Measurements from ENCODE around the gene RPL32. TPM values are rescaled to one million over a fixed set of nuclear protein-coding genes. Genes with fewer than 3 reads are reported as not detected.

The RPL32 gene
- total RNA-seq, 1 donor from 2014 or later, result 1,479 TPM

- no peak for DNase-seq (ENCODE audit: low read depth)
- no peak for TF ChIP-seq EZH2 (IDR thresholded peaks at IDR 0.05; ENCODE audit: insufficient read depth, low read length)
- TF ChIP-seq CTCF (IDR thresholded peaks at IDR 0.05; ENCODE audit: insufficient read depth, low read depth, low read length), result no peak
- Histone ChIP-seq H3K9ac (ENCODE audit: low read length) (no peak overlapping the region), H3K27me3 (ENCODE audit: insufficient read depth, low read length) (no peaks in the 10 kb centered on the region), H3K9me3 (ENCODE audit: insufficient read depth, low read depth, low read length) (no peaks in the 10 kb centered on the region), H3K4me2 (ENCODE audit: low read length) (no peak overlapping the region), H4K20me1 (ENCODE audit: insufficient read depth, low read length) (no peaks in the 10 kb centered on the region), H3K4me3 (ENCODE audit: insufficient read depth, low read depth, low read length) (no peak overlapping the region), H3K27ac (ENCODE audit: low read depth, low read length) (no peak overlapping the region), H3K79me2 (ENCODE audit: insufficient read depth, low read length) (no peaks in the 10 kb centered on the region), H3K36me3 (ENCODE audit: insufficient read depth, low read length) (no peaks in the 10 kb centered on the region), H2AFZ (ENCODE audit: low read depth, low read length) (no peak overlapping the region), H3K4me1 (ENCODE audit: insufficient read depth, low read length) (no peaks in the 10 kb centered on the region)
- Mint-ChIP-seq H3K4me3 (ENCODE audit: unreplicated experiment) (no peak overlapping the region), H3K27ac (ENCODE audit: unreplicated experiment) (no peak overlapping the region), H3K9me3 (ENCODE audit: unreplicated experiment) (no peaks in the 10 kb centered on the region), H3K36me3 (ENCODE audit: low read depth, unreplicated experiment) (peaks cover 4% of the 10 kb centered on the region), H3K27me3 (ENCODE audit: low read depth, unreplicated experiment) (peaks cover 2% of the 10 kb centered on the region), H3K4me1 (ENCODE audit: low read depth, unreplicated experiment) (no peaks in the 10 kb centered on the region)
- no peak for FAIRE-seq
Measured at GRCh38 chr3:12824299-12824698, 17.1 kb downstream of the RPL32 start.

GRCh38 chr3:12822725-12823373 lies 18.5 kb downstream of the RPL32 start:
- DNase-seq (ENCODE audit: low read depth) (no peak), FAIRE-seq (no peak)
- Histone ChIP-seq H3K36me3 (ENCODE audit: insufficient read depth, low read length) (no peaks in the 10 kb centered on the region), H3K27me3 (ENCODE audit: insufficient read depth, low read length) (no peaks in the 10 kb centered on the region), H3K9me3 (ENCODE audit: insufficient read depth, low read depth, low read length) (no peaks in the 10 kb centered on the region), H3K4me2 (ENCODE audit: low read length) (no peak overlapping the region), H3K27ac (ENCODE audit: low read depth, low read length) (no peak overlapping the region), H2AFZ (ENCODE audit: low read depth, low read length) (no peak overlapping the region), H3K79me2 (ENCODE audit: insufficient read depth, low read length) (no peaks in the 10 kb centered on the region), H3K4me3 (ENCODE audit: insufficient read depth, low read depth, low read length) (no peak overlapping the region), H3K4me1 (ENCODE audit: insufficient read depth, low read length) (no peaks in the 10 kb centered on the region), H4K20me1 (ENCODE audit: insufficient read depth, low read length) (no peaks in the 10 kb centered on the region), H3K9ac (ENCODE audit: low read length) (no peak overlapping the region)
- Mint-ChIP-seq H3K27ac (ENCODE audit: unreplicated experiment) (no peak overlapping the region), H3K4me1 (ENCODE audit: low read depth, unreplicated experiment) (no peaks in the 10 kb centered on the region), H3K27me3 (ENCODE audit: low read depth, unreplicated experiment) (peaks cover 8% of the 10 kb centered on the region), H3K36me3 (ENCODE audit: low read depth, unreplicated experiment) (peaks cover 4% of the 10 kb centered on the region), H3K4me3 (ENCODE audit: unreplicated experiment) (peak overlapping the region; percentile 12), H3K9me3 (ENCODE audit: unreplicated experiment) (no peaks in the 10 kb centered on the region)
- TF ChIP-seq EZH2 (IDR thresholded peaks at IDR 0.05; ENCODE audit: insufficient read depth, low read length) (no peak), CTCF (IDR thresholded peaks at IDR 0.05; ENCODE audit: insufficient read depth, low read depth, low read length) (peak; percentile 33)

GRCh38 chr3:12818773-12819172 lies 22.6 kb downstream of the RPL32 start:
- Histone ChIP-seq H3K36me3 (ENCODE audit: insufficient read depth, low read length) (no peaks in the 10 kb centered on the region), H2AFZ (ENCODE audit: low read depth, low read length) (no peak overlapping the region), H3K79me2 (ENCODE audit: insufficient read depth, low read length) (no peaks in the 10 kb centered on the region), H3K9me3 (ENCODE audit: insufficient read depth, low read depth, low read length) (no peaks in the 10 kb centered on the region), H3K4me3 (ENCODE audit: insufficient read depth, low read depth, low read length) (no peak overlapping the region), H3K27ac (ENCODE audit: low read depth, low read length) (no peak overlapping the region), H4K20me1 (ENCODE audit: insufficient read depth, low read length) (no peaks in the 10 kb centered on the region), H3K27me3 (ENCODE audit: insufficient read depth, low read length) (no peaks in the 10 kb centered on the region), H3K4me1 (ENCODE audit: insufficient read depth, low read length) (no peaks in the 10 kb centered on the region), H3K4me2 (ENCODE audit: low read length) (no peak overlapping the region), H3K9ac (ENCODE audit: low read length) (no peak overlapping the region)
- TF ChIP-seq CTCF (IDR thresholded peaks at IDR 0.05; ENCODE audit: insufficient read depth, low read depth, low read length) (no peak), EZH2 (IDR thresholded peaks at IDR 0.05; ENCODE audit: insufficient read depth, low read length) (no peak)
- H3K4me1 Mint-ChIP-seq (ENCODE audit: low read depth, unreplicated experiment), result no peaks in the 10 kb centered on the region
- H3K27me3 Mint-ChIP-seq (ENCODE audit: low read depth, unreplicated experiment), result peaks cover 8% of the 10 kb centered on the region
- H3K27ac Mint-ChIP-seq (ENCODE audit: unreplicated experiment), result no peak overlapping the region
- H3K9me3 Mint-ChIP-seq (ENCODE audit: unreplicated experiment), result no peaks in the 10 kb centered on the region
- FAIRE-seq, result no peak
- peaks cover 4% of the 10 kb centered on the region for H3K36me3 Mint-ChIP-seq (ENCODE audit: low read depth, unreplicated experiment)
- no peak overlapping the region for H3K4me3 Mint-ChIP-seq (ENCODE audit: unreplicated experiment)
- DNase-seq (ENCODE audit: low read depth), result no peak

Data from astrocyte (in vitro differentiated cells and primary cell).